ENCODE measurements around the gene ZCCHC14.

DNA sequence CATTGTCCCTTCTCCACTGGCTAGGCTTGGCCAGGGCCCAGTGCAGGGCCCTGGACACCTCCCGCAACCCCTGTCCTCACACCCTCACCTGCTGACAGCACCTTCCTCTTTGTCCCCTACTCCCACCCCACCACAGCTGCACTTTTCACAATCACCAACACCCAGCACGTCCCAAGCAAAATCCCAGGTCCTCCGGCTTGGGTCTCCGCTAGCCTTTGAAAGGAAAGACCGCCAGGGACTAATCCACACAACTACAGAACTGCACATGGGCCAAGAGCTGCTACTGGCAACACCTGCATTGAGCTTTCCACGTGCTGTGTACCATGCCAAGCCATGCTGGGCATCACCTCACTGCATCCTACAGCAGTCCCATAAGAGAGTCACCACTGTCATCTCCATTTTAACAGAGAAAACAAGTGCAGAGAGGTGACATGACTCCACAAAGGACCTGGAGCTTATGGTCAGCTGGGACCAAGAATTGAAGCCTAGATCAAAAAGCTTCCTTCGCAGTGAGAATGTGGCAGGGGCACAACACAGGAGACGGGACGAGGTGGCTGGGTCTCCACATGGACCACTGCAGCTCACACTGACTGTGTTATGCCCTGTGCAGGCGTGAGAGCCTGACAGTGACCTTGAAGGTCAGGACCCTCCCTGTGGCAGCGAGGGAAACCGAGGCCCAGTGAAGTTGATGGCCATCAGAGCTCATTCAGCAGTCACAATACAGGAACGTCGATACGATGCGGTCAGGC lies 131.8 kb downstream of the ZCCHC14 start:
- TF ChIP-seq, protein P1, sequence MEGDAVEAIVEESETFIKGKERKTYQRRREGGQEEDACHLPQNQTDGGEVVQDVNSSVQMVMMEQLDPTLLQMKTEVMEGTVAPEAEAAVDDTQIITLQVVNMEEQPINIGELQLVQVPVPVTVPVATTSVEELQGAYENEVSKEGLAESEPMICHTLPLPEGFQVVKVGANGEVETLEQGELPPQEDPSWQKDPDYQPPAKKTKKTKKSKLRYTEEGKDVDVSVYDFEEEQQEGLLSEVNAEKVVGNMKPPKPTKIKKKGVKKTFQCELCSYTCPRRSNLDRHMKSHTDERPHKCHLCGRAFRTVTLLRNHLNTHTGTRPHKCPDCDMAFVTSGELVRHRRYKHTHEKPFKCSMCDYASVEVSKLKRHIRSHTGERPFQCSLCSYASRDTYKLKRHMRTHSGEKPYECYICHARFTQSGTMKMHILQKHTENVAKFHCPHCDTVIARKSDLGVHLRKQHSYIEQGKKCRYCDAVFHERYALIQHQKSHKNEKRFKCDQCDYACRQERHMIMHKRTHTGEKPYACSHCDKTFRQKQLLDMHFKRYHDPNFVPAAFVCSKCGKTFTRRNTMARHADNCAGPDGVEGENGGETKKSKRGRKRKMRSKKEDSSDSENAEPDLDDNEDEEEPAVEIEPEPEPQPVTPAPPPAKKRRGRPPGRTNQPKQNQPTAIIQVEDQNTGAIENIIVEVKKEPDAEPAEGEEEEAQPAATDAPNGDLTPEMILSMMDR (IDR thresholded peaks at IDR 0.05) = no peak
- no peak for TF ChIP-seq EP300 (IDR thresholded peaks at IDR 0.05)
- TF ChIP-seq POLR2AphosphoS5 (IDR thresholded peaks at IDR 0.05) = no peak
